ENCODE results near the gene ZC2HC1B. TPM values are rescaled to one million over a fixed set of nuclear protein-coding genes. Genes with fewer than 3 reads are reported as not detected.

The ZC2HC1B gene
- total and polyA plus RNA-seq, 4 donors, result not detected

- H3K9me3 ChIP-seq (ENCODE audit: control insufficient read depth in 4 of 4, low read length in 3 of 4), result peaks cover 0 to 2% (median 0%) of the 10 kb centered on the region in 4 donors
- no peak for DNase-seq (ENCODE audit: low spot score)
- no peak overlapping the region for H3K9ac ChIP-seq (ENCODE audit: low read depth in 1 of 2, low read length in 2 of 2)
- no peak overlapping the region for H3K27ac ChIP-seq (ENCODE audit: low read depth in 1 of 2, low read length in 2 of 2)
- H3K4me3 ChIP-seq (ENCODE audit: low read depth in 1 of 3, low read length in 3 of 3), result no peak overlapping the region
- H3K36me3 ChIP-seq (ENCODE audit: control insufficient read depth in 4 of 4, insufficient read depth in 3 of 4, low read depth in 1 of 4, low read length in 3 of 4), result no peaks in the 10 kb centered on the region
- H3K27me3 ChIP-seq (ENCODE audit: control insufficient read depth in 4 of 4, insufficient read depth in 4 of 4, low read length in 3 of 4), result no peaks in the 10 kb centered on the region
- H3K4me1 ChIP-seq (ENCODE audit: control insufficient read depth in 4 of 4, insufficient read depth in 4 of 4, low read length in 3 of 4), result no peaks in the 10 kb centered on the region
- TF ChIP-seq JUND (IDR thresholded peaks at IDR 0.05) (no peak), FOXA1 (IDR thresholded peaks at IDR 0.05) (no peak), FOXA2 (IDR thresholded peaks at IDR 0.05) (no peak), CTCF (IDR thresholded peaks at IDR 0.05; ENCODE audit: low read depth, low read length, missing input control) (no peak), TAF1 (conservative IDR thresholded peaks at IDR 0.05) (no peak), RXRA (IDR thresholded peaks at IDR 0.05) (no peak), SP1 (IDR thresholded peaks at IDR 0.05) (no peak), NR2F2 (IDR thresholded peaks at IDR 0.05) (no peak), YY1 (IDR thresholded peaks at IDR 0.05) (no peak)
- TF ChIP-seq, protein P1, sequence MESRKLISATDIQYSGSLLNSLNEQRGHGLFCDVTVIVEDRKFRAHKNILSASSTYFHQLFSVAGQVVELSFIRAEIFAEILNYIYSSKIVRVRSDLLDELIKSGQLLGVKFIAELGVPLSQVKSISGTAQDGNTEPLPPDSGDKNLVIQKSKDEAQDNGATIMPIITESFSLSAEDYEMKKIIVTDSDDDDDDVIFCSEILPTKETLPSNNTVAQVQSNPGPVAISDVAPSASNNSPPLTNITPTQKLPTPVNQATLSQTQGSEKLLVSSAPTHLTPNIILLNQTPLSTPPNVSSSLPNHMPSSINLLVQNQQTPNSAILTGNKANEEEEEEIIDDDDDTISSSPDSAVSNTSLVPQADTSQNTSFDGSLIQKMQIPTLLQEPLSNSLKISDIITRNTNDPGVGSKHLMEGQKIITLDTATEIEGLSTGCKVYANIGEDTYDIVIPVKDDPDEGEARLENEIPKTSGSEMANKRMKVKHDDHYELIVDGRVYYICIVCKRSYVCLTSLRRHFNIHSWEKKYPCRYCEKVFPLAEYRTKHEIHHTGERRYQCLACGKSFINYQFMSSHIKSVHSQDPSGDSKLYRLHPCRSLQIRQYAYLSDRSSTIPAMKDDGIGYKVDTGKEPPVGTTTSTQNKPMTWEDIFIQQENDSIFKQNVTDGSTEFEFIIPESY (IDR thresholded peaks at IDR 0.05), result no peak
- TF ChIP-seq, protein P2, sequence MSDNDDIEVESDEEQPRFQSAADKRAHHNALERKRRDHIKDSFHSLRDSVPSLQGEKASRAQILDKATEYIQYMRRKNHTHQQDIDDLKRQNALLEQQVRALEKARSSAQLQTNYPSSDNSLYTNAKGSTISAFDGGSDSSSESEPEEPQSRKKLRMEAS (IDR thresholded peaks at IDR 0.05), result no peak
- WGBS, result 35% methylated on average over 3 of the region's 3 CpGs
These were observed 86.6 kb downstream of the ZC2HC1B start for GRCh38 chr6:143950875-143951274.

DNA sequence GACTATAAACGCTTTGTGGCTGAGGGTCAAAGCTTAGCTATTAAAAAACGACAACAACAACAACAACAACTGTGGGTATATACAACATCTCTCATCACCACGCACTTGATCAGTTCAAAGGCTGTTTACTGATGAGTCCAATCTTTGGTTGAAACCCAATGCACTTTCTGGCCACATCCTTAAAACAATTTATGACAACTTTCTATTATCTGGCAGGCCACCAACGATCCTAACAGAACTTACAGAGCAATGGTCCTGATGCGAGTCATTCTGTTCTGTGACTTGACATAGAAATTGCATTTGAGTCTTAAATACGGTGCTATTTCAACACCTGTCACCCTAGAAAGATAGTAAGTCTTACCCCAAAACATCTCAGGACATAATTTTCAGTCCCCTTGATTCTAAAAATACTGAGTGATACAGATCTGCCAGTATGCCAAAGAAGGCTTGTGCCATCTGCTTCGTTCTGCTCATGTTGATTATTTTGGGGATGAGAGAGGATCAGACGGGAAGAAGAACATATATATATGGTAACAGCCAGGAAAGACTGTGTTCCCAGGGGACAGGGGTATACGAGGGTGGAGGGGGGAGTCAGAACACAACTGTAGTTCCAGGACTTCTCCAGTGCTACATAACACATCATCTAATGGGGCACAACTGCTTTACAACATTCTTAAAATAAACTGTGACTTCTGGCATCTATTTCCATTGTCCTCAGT is 87.9 kb downstream of the ZC2HC1B start:
- Histone ChIP-seq H3K9me3 (ENCODE audit: control insufficient read depth in 4 of 4, low read length in 3 of 4) (peaks cover 0 to 2% (median 0%) of the 10 kb centered on the region in 4 donors), H3K27ac (ENCODE audit: low read depth in 1 of 2, low read length in 2 of 2) (no peak overlapping the region), H3K9ac (ENCODE audit: low read depth in 1 of 2, low read length in 2 of 2) (no peak overlapping the region), H3K36me3 (ENCODE audit: control insufficient read depth in 4 of 4, insufficient read depth in 3 of 4, low read depth in 1 of 4, low read length in 3 of 4) (no peaks in the 10 kb centered on the region), H3K4me3 (ENCODE audit: low read depth in 1 of 3, low read length in 3 of 3) (no peak overlapping the region), H3K27me3 (ENCODE audit: control insufficient read depth in 4 of 4, insufficient read depth in 4 of 4, low read length in 3 of 4) (no peaks in the 10 kb centered on the region), H3K4me1 (ENCODE audit: control insufficient read depth in 4 of 4, insufficient read depth in 4 of 4, low read length in 3 of 4) (no peaks in the 10 kb centered on the region)
- TF ChIP-seq HNF4A (conservative IDR thresholded peaks at IDR 0.05) (no peak), FOXA1 (IDR thresholded peaks at IDR 0.05) (no peak), TAF1 (conservative IDR thresholded peaks at IDR 0.05) (no peak), FOXA2 (IDR thresholded peaks at IDR 0.05) (no peak), SP1 (IDR thresholded peaks at IDR 0.05) (no peak), GABPA (IDR thresholded peaks at IDR 0.05 in 1 of 2, conservative IDR thresholded peaks at IDR 0.05 in 1 of 2) (no peak), RAD21 (IDR thresholded peaks at IDR 0.05) (no peak), HNF4G (IDR thresholded peaks at IDR 0.05) (no peak), EGR1 (IDR thresholded peaks at IDR 0.05; ENCODE audit: low read depth in 2 of 2) (no peak), YY1 (IDR thresholded peaks at IDR 0.05) (no peak)
- TF ChIP-seq, protein P1 (IDR thresholded peaks at IDR 0.05), result no peak
- TF ChIP-seq, protein P2 (IDR thresholded peaks at IDR 0.05), result no peak
- TF ChIP-seq, protein P3, sequence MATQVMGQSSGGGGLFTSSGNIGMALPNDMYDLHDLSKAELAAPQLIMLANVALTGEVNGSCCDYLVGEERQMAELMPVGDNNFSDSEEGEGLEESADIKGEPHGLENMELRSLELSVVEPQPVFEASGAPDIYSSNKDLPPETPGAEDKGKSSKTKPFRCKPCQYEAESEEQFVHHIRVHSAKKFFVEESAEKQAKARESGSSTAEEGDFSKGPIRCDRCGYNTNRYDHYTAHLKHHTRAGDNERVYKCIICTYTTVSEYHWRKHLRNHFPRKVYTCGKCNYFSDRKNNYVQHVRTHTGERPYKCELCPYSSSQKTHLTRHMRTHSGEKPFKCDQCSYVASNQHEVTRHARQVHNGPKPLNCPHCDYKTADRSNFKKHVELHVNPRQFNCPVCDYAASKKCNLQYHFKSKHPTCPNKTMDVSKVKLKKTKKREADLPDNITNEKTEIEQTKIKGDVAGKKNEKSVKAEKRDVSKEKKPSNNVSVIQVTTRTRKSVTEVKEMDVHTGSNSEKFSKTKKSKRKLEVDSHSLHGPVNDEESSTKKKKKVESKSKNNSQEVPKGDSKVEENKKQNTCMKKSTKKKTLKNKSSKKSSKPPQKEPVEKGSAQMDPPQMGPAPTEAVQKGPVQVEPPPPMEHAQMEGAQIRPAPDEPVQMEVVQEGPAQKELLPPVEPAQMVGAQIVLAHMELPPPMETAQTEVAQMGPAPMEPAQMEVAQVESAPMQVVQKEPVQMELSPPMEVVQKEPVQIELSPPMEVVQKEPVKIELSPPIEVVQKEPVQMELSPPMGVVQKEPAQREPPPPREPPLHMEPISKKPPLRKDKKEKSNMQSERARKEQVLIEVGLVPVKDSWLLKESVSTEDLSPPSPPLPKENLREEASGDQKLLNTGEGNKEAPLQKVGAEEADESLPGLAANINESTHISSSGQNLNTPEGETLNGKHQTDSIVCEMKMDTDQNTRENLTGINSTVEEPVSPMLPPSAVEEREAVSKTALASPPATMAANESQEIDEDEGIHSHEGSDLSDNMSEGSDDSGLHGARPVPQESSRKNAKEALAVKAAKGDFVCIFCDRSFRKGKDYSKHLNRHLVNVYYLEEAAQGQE (IDR thresholded peaks at IDR 0.05), result no peak
- 91% methylated on average over 9 of the region's 9 CpGs for WGBS
- no peak for DNase-seq (ENCODE audit: low spot score)

Measured in liver (tissue), 9 donors.